A549 (cell line): Measurements from ENCODE around the gene DBH.

Experiments used
- HES2 ChIP-seq: fragments of >200 bp; sonication (Bioruptor Twin); formaldehyde crosslinking; IDR thresholded peaks from 2 replicates; pipeline ENCODE4 v1.6.1; 2016
- POLR2A ChIP-seq: IDR thresholded peaks from 2 replicates; pipeline ENCODE4 v1.6.1; 2012; ENCODE audit warnings: mild to moderate bottlenecking, low read length
- TFCP2L1 ChIP-seq: fragments of 250-450 bp; sonication (Bioruptor Pico); IDR thresholded peaks from 2 replicates; pipeline ENCODE4 v1.5.0; 2021; ENCODE audit warnings: mild to moderate bottlenecking
- TF ChIP-seq, protein P1 (sequence below): fragments of >200 bp; sonication (Bioruptor Twin); formaldehyde crosslinking; IDR thresholded peaks from 3 replicates; pipeline ENCODE4 v1.5.1; 2016
- TF ChIP-seq, protein P2 (sequence below): IDR thresholded peaks from 2 replicates; pipeline ENCODE4 v1.6.1; 2012

GRCh38 chr9:133604856-133605255 lies 31.3 kb upstream of the DBH start:
- no peak for TF ChIP-seq TFCP2L1 (CRISPR knock-in tag)
- TF ChIP-seq, protein P1, sequence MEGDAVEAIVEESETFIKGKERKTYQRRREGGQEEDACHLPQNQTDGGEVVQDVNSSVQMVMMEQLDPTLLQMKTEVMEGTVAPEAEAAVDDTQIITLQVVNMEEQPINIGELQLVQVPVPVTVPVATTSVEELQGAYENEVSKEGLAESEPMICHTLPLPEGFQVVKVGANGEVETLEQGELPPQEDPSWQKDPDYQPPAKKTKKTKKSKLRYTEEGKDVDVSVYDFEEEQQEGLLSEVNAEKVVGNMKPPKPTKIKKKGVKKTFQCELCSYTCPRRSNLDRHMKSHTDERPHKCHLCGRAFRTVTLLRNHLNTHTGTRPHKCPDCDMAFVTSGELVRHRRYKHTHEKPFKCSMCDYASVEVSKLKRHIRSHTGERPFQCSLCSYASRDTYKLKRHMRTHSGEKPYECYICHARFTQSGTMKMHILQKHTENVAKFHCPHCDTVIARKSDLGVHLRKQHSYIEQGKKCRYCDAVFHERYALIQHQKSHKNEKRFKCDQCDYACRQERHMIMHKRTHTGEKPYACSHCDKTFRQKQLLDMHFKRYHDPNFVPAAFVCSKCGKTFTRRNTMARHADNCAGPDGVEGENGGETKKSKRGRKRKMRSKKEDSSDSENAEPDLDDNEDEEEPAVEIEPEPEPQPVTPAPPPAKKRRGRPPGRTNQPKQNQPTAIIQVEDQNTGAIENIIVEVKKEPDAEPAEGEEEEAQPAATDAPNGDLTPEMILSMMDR, result no peak
- no peak for TF ChIP-seq POLR2A
- TF ChIP-seq, protein P2, sequence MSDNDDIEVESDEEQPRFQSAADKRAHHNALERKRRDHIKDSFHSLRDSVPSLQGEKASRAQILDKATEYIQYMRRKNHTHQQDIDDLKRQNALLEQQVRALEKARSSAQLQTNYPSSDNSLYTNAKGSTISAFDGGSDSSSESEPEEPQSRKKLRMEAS, result no peak
- no peak for TF ChIP-seq HES2
